CD14-positive monocyte (primary cell): Measurements from ENCODE around the gene NEURL1B. TPM values are rescaled to one million over a fixed set of nuclear protein-coding genes. Genes with fewer than 3 reads are reported as not detected.

ENCODE experiments used
- DNase-seq, 3 donors: peaks; one replicate each; pipeline ENCODE4 v3.0.0-alpha.2; 2011 to 2022
- H2AFZ ChIP-seq: 2 replicates; pipeline ENCODE4 v1.6.0; 2012; ENCODE audit warnings: mild to moderate bottlenecking, low read depth, low read length, inconsistent platforms; ENCODE audit not compliant: insufficient read depth, poor library complexity, severe bottlenecking
- H3K27ac ChIP-seq, 2 donors: 1 replicate in 1 of 2; 2 replicates in 1 of 2; pipeline ENCODE4 v1.5.1; 2012 to 2013; ENCODE audit warnings: low read length in 2 of 2, control low read depth in 1 of 2, inconsistent platforms in 1 of 2, low read depth in 1 of 2, mild to moderate bottlenecking in 1 of 2
- H3K27me3 ChIP-seq, 2 donors: one replicate each; pipeline versions ENCODE4 v1.6.0 to v1.6.1; 2011 to 2013; ENCODE audit warnings: low read length in 2 of 2; ENCODE audit not compliant: control insufficient read depth in 2 of 2, insufficient read depth in 2 of 2
- H3K36me3 ChIP-seq, 2 donors: replicated peaks in 1 of 2; 1 replicate in 1 of 2; 2 replicates in 1 of 2; pipeline versions ENCODE4 v1.5.1 to v1.6.1; 2012 to 2013; ENCODE audit warnings: low read length in 2 of 2, control low read depth in 1 of 2, inconsistent platforms in 1 of 2, mild to moderate bottlenecking in 1 of 2; ENCODE audit not compliant: insufficient read depth in 2 of 2, control insufficient read depth in 1 of 2
- H3K4me1 ChIP-seq, 2 donors: 1 replicate in 1 of 2; 2 replicates in 1 of 2; pipeline versions ENCODE4 v1.5.1 to v1.6.1; 2012 to 2013; ENCODE audit warnings: low read length in 2 of 2, control low read depth in 1 of 2, inconsistent platforms in 1 of 2, mild to moderate bottlenecking in 1 of 2, moderate library complexity in 1 of 2; ENCODE audit not compliant: insufficient read depth in 2 of 2, control insufficient read depth in 1 of 2
- H3K4me2 ChIP-seq: replicated peaks from 2 replicates; pipeline ENCODE3; 2012; ENCODE audit warnings: low read length, moderate library complexity, mild to moderate bottlenecking; ENCODE audit not compliant: poor library complexity, severe bottlenecking; ENCODE audit errors: extremely low read depth
- H3K4me3 ChIP-seq, 3 experiments: fragments of 200-600 bp in 1 of 3; sonication (generic) in 1 of 3; replicated peaks in 1 of 3; 1 replicate in 2 of 3; 2 replicates in 1 of 3; pipeline ENCODE4 v1.5.1; 2011 to 2013; ENCODE audit warnings: low read length in 3 of 3, mild to moderate bottlenecking in 3 of 3, control low read depth in 2 of 3, low read depth in 2 of 3, inconsistent platforms in 1 of 3, moderate library complexity in 1 of 3
- H3K79me2 ChIP-seq: 2 replicates; pipeline ENCODE4 v1.6.0; 2012; ENCODE audit warnings: mild to moderate bottlenecking, control low read depth, inconsistent platforms, low read length, moderate library complexity; ENCODE audit not compliant: insufficient read depth
- H3K9ac ChIP-seq: 2 replicates; pipeline ENCODE4 v1.6.0; 2017; ENCODE audit warnings: low read length, mild to moderate bottlenecking; ENCODE audit not compliant: insufficient read depth, poor library complexity, severe bottlenecking
- H3K9me3 ChIP-seq, 2 donors: replicated peaks in 1 of 2; 1 replicate in 1 of 2; 2 replicates in 1 of 2; pipeline versions ENCODE4 v1.5.1 to v1.6.1; 2012 to 2013; ENCODE audit warnings: low read length in 2 of 2, control low read depth in 1 of 2; ENCODE audit not compliant: control insufficient read depth in 1 of 2, insufficient read depth in 1 of 2
- H4K20me1 ChIP-seq: 2 replicates; pipeline ENCODE4 v1.6.0; 2012; ENCODE audit warnings: mild to moderate bottlenecking, low read length, control low read depth, moderate library complexity; ENCODE audit not compliant: insufficient read depth
- H3K27ac Mint-ChIP-seq, 7 donors: one replicate each; pipeline ENCODE4 v1.8.0; 2020; ENCODE audit warnings: mild to moderate bottlenecking in 7 of 7, mixed read lengths in 7 of 7, moderate library complexity in 6 of 7, inconsistent platforms in 2 of 7
- H3K27me3 Mint-ChIP-seq, 3 donors: one replicate each; pipeline ENCODE4 v1.8.0; 2021 to 2022; ENCODE audit warnings: low read depth in 3 of 3, mild to moderate bottlenecking in 3 of 3, mixed read lengths in 3 of 3, moderate library complexity in 3 of 3, inconsistent platforms in 1 of 3
- H3K36me3 Mint-ChIP-seq, 2 donors: one replicate each; pipeline ENCODE4 v1.8.0; 2020; ENCODE audit warnings: mixed read lengths in 2 of 2, inconsistent platforms in 1 of 2, mild to moderate bottlenecking in 1 of 2
- H3K4me1 Mint-ChIP-seq: one replicate; pipeline ENCODE4 v1.8.0; 2020; ENCODE audit warnings: mild to moderate bottlenecking, mixed read lengths
- H3K4me3 Mint-ChIP-seq, 2 donors: one replicate each; pipeline ENCODE4 v1.8.0; 2020; ENCODE audit warnings: mild to moderate bottlenecking in 2 of 2, mixed read lengths in 2 of 2, moderate library complexity in 1 of 2
- H3K9me3 Mint-ChIP-seq, 7 donors: one replicate each; pipeline ENCODE4 v1.8.0; 2020 to 2022; ENCODE audit warnings: mixed read lengths in 7 of 7, mild to moderate bottlenecking in 6 of 7, moderate library complexity in 6 of 7, inconsistent platforms in 2 of 7
- WGBS: methylation state at CpG from one replicate; pipeline ENCODE4 v1.1.5; 2013; ENCODE audit warnings: missing lambda C conversion rate; ENCODE audit not compliant: insufficient coverage; 5-methylcytosine and 5-hydroxymethylcytosine counted together
- intact Hi-C, 2 donors: fragments of 100-400 bp; cut with micrococcal nuclease; formaldehyde crosslinking; loops; one replicate each; pipeline versions ENCODE4 v1.15.0 to v1.15.1; 2023
- polyA plus RNA-seq, 3 donors: library from polyadenylated mRNA; depleted of rRNA in 1 of 3; unstranded in 2 of 3; stranded (reverse) in 1 of 3; fragments of 300-500 nt in 2 of 3; fragments of >200 nt in 1 of 3; fragmentation: Illumina TruSeq in 2 of 3; gene quantifications; 1 replicate in 2 of 3; 2 replicates in 1 of 3; pipeline ENCODE4 v1.2.3, GENCODE V29; 2012 to 2021
- TF ChIP-seq, protein P1 (sequence below): fragments of 200-600 bp; IDR thresholded peaks from one replicate; pipeline ENCODE4 v1.8.0; 2022; ENCODE audit warnings: antibody characterized with exemption, mild to moderate bottlenecking

NEURL1B gene
- polyA plus RNA-seq, 3 donors: 0.01 TPM; not detected in 2

DNA sequence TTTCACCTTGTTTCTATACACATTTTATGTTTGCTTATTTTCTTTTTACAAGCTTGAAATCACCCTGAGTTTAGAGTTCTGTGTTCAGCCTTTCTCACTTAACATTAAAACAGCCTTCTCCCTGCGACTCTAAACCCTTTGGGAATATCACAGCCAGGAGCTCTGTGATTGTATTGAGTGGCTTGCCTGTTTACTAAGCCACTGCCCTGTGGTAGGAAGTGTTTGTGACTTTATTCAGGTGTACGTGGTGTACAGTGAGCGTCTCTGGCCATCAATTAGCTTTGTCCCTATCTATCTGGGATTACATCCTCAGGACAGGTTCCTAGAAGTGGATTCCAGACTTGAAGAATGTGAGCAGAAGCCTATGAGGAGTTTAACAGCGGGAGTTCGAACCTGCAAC is 11.0 kb upstream of the NEURL1B start:
- Histone ChIP-seq H3K27me3 (no peaks in the 10 kb centered on the region), H3K9ac (no peak overlapping the region), H3K79me2 (no peaks in the 10 kb centered on the region), H4K20me1 (no peaks in the 10 kb centered on the region), H3K36me3 (no peaks in the 10 kb centered on the region), H3K4me2 (no peak overlapping the region), H2AFZ (no peak overlapping the region), H3K4me1 (no peaks in the 10 kb centered on the region), H3K27ac (no peak overlapping the region), H3K4me3 (no peak overlapping the region), H3K9me3 (no peaks in the 10 kb centered on the region)
- TF ChIP-seq, protein P1, sequence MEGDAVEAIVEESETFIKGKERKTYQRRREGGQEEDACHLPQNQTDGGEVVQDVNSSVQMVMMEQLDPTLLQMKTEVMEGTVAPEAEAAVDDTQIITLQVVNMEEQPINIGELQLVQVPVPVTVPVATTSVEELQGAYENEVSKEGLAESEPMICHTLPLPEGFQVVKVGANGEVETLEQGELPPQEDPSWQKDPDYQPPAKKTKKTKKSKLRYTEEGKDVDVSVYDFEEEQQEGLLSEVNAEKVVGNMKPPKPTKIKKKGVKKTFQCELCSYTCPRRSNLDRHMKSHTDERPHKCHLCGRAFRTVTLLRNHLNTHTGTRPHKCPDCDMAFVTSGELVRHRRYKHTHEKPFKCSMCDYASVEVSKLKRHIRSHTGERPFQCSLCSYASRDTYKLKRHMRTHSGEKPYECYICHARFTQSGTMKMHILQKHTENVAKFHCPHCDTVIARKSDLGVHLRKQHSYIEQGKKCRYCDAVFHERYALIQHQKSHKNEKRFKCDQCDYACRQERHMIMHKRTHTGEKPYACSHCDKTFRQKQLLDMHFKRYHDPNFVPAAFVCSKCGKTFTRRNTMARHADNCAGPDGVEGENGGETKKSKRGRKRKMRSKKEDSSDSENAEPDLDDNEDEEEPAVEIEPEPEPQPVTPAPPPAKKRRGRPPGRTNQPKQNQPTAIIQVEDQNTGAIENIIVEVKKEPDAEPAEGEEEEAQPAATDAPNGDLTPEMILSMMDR: no peak
- intact Hi-C loops: no loop called here
- Mint-ChIP-seq H3K27ac (no peak overlapping the region), H3K27me3 (peaks cover 0 to 9% (median 2%) of the 10 kb centered on the region in 3 donors), H3K4me3 (no peak overlapping the region), H3K9me3 (no peaks in the 10 kb centered on the region), H3K4me1 (no peaks in the 10 kb centered on the region), H3K36me3 (no peaks in the 10 kb centered on the region)
- no peak for DNase-seq
- 88% methylated on average over 3 of the region's 5 CpGs for WGBS

- H4K20me1 ChIP-seq: no peaks in the 10 kb centered on the region
- no peak overlapping the region for H3K4me3 ChIP-seq
- no peak overlapping the region for H2AFZ ChIP-seq
- Mint-ChIP-seq H3K27ac (no peak overlapping the region), H3K9me3 (no peaks in the 10 kb centered on the region), H3K4me3 (no peak overlapping the region), H3K36me3 (no peaks in the 10 kb centered on the region), H3K4me1 (no peaks in the 10 kb centered on the region), H3K27me3 (peaks cover 0 to 10% (median 2%) of the 10 kb centered on the region in 3 donors)
- H3K27ac ChIP-seq: no peak overlapping the region
- H3K79me2 ChIP-seq: no peaks in the 10 kb centered on the region
- no peak for DNase-seq
- no peaks in the 10 kb centered on the region for H3K4me1 ChIP-seq
- 94% methylated on average over 6 of the region's 6 CpGs for WGBS
- intact Hi-C loops: no loop called here
- H3K27me3 ChIP-seq: no peaks in the 10 kb centered on the region
- H3K9me3 ChIP-seq: no peaks in the 10 kb centered on the region
- no peak overlapping the region for H3K9ac ChIP-seq
- H3K4me2 ChIP-seq: no peak overlapping the region
- no peaks in the 10 kb centered on the region for H3K36me3 ChIP-seq
- TF ChIP-seq, protein P1: no peak
Observed at GRCh38 chr5:172630482-172630881, 10.6 kb upstream of the NEURL1B start.
